HG02938 (cell line): ENCODE data around the gene CAPN2.

Experiments used
- ATAC-seq: cut with Tn5 transposase; IDR thresholded peaks from one replicate; pipeline ENCODE4 v1.9.1; 2021; ENCODE audit warnings: mild to moderate bottlenecking, moderate library complexity; ENCODE audit not compliant: unreplicated experiment

Gene CAPN2

DNA sequence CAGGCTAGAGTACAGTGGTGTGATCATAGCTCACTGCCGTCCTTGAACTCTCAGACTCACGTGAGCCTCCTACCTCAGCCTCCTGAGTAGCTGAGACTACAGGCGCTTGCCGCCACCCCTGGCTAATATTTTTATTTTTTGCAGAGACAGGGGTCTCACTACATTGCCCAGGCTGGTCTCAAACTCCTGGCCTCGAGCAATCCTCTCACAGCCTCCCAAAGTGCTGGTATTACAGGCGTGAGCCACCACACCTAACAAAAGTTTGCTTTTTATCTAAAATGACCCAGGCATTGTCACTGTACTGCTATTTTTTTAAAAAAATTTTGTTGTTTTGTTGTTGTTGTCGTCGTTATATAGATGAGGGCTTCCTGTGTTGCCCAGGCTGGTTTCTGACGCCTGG, 46.4 kb downstream of the CAPN2 start:
- ATAC-seq, result no peak

DNA sequence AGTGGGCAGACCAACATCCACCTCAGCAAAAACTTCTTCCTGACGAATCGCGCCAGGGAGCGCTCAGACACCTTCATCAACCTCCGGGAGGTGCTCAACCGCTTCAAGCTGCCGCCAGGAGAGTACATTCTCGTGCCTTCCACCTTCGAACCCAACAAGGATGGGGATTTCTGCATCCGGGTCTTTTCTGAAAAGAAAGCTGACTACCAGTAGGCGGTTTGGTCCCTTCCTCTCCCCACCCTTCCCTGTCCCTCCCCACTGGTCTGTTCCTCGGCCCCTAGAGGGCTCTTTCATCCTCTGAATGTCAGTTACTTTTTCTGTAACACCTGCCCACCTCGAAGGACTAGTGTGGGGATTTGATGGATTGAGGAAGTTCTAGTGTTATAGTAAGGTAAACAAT, 46.9 kb downstream of the CAPN2 start:
- no peak for ATAC-seq

DNA sequence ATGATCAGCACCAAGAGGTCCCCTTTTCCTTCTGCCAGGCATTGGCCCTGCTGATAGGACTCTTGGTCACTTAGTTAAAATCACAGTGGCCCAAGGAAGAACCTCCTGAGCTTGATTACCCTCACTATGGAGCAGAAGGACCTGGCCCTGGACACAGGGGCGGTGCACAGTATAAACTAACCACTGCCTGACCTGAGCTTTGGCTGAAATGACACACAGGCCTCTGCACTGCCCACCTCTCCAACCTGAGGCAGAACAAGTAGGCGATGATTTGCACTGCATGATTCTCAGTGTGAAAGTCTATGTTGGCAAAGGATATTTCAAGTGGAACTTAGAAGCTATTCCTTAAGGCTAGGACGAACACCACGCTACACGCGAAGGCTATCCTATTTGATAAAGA, 48.5 kb downstream of the CAPN2 start:
- ATAC-seq, result no peak

DNA sequence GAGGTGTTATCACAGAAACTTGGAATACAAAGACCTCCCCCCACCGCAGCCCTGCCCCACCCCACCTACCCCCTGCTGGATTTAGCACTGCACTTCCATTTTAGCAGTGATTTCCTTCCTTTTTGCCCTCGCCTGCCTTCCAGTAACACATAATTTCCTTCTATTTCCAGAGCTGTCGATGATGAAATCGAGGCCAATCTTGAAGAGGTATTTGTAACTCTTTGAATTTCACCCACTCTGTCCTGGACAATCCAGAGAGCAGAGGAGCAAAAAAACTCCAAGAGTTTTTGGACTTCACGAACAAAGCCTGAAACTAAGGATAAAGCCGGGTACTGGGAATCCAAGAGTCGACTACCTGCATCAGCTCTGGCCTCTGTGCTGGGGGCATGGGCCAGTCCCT, 49.1 kb downstream of the CAPN2 start:
- no peak for ATAC-seq

DNA sequence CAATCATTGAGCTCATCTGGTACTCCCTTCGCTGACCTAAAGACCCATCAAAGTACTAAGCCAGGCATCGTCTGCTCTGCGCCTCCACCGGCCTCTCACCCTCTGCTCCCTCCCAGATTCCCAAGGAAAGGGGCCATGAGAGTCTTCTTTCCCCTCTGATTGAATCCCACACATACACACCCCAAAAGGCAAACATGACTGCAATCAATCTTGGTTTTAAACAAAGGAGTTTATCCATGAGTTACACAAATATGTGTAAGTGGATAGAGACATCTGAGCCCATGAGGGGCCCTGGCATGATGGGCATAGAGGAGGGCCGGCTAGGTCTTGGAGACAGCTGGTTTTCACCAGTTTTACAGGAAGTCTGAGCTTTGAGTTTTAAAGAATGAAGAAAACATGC, 50.9 kb downstream of the CAPN2 start:
- no peak for ATAC-seq

DNA sequence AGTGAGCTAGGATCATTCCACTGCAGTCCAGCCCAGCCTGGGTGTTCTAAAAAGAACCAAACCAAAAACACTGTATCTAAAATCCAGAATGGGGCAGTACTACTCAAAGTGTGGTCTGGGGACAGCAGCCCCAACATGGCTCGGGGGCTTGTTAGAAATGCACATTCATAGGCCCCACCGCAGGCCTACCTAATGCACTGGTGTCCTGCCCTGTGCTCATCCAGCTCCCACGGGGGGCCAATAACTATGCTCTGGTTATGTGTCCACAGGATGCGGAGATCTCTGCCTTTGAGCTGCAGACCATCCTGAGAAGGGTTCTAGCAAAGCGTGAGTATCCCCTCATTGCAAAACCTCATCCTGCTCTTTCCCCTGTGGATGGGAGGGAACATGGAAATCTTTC, 51.5 kb downstream of the CAPN2 start:
- no peak for ATAC-seq

DNA sequence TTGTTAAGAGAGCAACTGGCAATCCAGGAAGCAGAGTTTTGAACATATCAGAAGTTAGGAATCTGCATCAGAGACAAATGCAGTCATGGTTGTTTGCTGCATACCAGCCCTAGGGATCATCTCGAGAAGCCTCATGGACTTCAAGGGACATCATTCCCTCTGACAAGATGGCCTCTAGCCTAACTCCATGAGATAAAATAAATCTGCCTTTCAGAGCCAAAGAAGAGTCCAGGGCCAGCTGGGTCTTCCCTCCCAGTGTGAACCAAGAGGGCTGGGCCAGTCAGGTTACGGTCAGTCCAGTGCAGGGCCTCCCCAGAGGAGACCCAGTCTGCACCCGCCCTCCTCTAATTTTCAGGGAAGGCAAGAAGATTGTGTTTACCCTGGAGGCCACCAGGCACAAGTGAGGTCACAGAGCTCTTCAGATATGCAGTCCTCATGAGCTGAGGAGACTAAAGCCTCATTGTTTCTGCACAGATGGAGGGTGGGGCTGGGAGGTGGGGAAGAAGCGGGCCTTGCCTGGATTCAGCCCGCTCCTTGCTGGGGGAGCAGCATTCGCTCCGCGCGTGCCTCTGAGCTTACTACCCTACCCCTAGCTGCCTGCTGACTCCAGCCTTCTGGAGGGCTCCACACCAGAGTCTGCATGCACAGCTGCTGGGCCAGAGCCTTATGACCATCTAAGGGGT, 52.8 kb downstream of the CAPN2 start:
- no peak for ATAC-seq

DNA sequence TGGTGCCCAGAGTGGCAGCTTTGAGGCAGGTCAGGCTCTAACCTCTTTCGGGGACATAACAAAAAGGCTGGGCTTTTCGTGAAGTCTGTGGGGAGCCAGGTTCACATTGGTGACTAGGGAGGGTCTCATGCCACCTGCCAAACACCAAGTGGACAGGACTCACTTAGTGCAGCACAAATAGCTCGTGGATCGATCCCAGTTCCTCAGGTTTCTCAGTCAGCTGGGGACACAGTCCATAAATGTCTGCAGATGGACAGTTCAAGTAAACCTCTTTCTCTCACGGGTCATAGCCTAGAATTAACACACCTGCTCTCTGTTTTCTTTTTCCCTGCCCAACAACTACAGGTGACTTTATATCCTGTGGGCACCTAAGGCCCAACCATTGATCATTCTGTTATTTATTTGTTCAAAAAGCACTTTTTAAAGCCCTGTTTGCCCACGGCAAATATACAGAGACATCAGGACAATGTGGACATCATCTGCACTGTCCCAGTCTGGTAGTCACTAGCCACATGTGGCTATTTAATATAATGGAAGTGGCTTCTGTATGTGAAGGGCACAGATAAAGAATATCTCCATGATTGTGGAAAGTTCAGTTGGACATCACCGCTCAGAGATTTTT, 53.5 kb downstream of the CAPN2 start:
- no peak for ATAC-seq

DNA sequence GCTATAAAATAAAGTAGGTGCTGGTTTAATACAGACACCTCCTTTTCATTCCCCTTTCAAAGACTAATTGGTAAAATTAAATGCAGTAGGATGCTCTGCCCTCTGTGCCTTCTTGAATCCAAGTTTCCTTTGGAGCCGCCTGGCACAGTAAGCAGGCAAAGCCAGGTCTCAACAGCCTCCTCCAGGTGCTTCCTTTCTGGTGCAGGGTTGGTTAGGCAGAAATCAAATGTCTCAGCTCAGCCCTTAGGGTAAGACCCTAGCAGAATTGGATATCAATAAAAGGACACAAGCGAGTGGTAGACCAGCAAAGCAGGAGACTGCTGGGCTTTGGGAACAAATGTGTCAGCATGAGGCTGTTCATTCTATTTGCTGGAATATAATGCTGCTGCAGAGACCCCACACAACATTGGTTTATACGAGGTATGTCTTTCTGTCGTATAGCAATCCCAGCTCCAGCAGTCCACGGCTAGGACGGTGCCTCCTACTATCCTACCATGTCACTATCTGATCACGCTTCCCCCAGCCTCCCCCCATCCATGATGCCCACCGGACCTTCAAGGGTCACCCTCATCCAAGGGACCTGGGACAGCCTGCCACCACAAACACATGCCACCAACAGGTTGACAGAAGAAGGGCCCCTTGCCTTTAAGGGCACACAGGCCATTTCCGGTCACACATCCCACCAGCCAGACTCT, 58.4 kb downstream of the CAPN2 start:
- no peak for ATAC-seq

DNA sequence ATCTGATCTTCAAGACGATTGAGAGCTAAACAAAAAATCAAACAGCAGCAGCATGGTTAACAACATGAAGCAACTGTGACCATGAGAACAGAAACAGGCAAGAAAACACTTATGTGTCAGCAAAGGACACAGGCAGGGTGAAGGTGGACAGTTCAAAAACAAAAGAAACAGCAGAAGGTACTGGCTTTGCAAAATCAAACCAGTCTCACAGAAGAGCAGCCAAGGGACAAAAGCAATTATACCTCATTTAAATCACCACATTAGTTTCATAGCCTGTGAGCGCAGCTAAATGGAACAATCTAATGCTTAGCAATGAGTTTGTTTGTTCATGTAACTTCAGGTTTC, 59.1 kb downstream of the CAPN2 start:
- ATAC-seq, result no peak

DNA sequence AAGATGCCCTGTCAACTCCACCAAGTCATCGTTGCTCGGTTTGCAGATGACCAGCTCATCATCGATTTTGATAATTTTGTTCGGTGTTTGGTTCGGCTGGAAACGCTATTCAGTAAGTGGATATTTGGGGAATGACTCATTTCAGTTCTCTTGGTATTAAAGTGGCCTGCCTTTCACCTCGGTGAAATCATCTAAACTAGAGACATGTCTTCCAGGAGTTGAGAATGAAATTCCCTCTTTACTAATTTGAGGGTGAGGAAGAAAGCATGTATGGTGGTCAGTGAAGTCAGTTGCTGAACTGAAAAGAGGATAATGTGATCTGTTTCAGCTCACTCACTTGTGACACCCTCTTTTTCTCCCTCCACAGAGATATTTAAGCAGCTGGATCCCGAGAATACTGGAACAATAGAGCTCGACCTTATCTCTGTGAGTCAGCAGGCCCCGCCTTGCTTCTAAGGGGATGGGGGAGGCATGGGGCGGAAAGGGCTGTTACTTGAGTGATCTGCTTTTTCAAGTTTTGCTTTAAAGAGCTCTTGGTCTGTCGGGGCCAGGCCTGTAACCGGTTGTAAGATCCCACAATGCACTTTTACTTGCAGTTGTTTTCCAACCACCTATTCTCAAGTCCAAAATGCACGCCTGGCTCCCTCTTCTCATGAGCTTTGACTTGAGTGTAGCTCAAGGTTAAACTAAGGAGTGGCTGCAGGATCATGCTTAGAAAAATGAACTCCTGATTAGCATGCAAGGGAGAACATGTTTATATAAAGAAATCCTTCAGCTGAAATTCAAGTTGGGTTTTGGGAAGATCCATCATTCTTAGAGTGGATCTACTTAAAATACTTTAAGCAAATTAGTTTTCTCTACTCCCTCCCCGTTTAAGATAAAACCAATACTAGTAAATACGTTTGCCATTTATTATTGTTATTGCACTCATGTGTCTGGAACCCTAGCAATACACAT, 59.8 kb downstream of the CAPN2 start:
- no peak for ATAC-seq

DNA sequence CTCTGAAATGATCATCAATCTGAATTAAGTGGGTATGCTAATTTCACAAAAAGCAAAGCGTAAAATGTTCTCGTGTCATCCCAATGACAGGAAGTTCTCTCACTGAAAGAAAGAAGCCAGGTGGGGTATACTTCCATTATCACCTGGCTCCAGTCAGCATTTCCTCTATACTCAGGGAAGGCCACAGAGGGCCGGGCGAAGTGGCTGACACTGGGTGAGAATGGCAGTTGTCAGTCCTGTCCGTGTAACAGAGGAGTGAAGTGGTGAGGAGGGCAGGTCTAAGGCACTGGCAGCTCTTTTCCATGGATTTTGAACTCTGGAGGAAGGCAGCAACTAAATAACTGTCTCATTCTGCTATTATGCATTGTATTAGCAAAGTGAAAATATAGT, 60.4 kb downstream of the CAPN2 start:
- ATAC-seq, result no peak

DNA sequence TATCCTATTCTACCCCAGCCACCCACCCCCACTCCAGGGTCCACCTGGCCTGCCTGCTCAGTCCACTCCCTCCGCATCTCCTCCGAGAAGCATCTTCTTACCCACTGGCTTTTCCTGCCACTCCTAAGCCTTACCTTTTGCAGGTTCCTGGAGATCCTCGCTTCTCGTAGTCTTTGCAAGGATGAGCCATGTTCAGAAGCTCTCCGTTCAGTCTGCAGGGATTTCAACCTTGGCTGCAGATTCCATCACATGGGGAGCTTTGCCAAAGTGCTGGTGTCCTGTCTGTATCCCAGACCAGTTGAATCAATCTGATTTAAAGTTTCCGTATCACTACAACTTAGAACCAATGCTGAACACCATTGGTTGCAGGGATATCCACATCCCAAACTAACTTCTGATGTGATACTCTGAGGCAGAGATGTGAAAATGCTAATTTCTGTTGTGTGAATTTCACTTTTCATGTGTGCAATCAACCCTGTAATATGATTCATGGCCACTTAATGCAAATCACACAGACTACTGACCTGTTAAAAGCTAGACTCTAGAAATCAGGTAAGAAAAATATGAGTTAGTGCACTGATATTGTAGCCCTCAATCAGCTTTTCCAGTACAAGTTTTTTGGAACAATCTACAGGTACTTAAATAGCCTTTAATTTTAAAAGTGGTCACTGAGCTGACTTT, 61.9 kb downstream of the CAPN2 start:
- no peak for ATAC-seq

DNA sequence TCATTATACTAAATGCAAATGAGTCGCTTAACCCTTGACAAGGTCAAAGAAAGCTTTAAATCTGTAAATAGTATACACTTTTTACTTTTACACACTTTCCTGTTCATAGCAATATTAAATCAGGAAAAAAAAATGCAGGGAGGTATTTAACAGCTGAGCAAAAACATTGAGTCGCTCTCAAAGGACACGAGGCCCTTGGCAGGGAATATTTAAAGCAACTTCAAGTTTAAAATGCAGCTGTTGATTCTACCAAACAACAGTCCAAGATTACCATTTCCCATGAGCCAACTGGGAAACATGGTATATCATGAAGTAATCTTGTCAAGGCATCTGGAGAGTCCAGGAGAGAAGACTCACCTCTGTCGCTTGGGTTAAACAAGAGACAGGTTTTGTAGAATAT, 62.7 kb downstream of the CAPN2 start:
- no peak for ATAC-seq

DNA sequence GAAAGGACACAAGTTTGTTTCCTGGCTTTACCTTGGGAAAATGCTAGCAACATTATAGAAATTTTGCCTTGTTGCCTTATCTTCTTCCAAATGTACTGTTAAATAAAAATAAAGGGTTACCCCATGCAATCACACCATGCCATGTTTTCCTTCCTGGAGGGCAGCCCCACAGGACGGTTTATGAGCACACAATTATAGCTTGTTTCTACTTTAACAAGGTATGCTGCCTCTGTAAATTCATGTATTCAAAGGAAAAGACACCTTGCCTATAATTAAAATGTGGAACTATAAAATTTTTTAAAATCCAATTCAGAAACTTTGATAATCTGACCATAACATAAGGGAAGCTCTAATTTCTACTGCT, 63.4 kb downstream of the CAPN2 start:
- no peak for ATAC-seq

DNA sequence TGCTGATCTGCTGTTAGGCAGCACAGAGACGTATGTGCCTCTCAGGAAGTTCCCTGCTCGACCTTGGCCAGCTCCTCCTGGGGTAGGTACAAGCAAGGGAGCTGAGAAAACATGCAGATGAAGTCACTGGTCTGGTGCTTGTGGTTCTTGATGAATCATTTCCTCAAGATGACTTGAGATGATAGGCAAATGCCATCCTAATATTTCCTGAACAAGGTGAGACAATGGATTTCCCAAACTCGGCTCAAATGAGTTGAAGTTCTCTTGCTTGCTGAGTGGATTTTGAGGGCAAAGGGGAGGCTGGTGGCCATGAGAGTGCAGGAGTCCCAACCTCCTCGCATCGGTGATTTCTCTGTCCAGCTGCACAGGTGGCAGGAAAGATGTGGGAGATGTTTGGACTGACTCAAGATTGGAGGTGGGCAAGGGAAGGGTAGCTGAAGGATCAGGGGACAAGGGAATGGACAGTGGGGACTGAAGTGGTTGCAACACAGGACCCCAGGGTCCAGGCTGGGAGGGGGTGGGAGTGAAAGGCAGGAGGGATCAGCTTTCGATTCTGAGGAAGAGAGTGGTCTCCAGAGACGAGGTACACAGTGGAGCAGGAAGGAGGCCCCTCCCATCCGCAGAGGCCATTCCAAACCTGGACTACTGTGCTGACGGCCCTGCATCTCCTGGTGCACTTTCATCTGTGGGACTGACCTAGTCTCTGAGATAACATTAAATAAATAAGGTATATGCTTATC, 63.9 kb downstream of the CAPN2 start:
- ATAC-seq, result no peak

DNA sequence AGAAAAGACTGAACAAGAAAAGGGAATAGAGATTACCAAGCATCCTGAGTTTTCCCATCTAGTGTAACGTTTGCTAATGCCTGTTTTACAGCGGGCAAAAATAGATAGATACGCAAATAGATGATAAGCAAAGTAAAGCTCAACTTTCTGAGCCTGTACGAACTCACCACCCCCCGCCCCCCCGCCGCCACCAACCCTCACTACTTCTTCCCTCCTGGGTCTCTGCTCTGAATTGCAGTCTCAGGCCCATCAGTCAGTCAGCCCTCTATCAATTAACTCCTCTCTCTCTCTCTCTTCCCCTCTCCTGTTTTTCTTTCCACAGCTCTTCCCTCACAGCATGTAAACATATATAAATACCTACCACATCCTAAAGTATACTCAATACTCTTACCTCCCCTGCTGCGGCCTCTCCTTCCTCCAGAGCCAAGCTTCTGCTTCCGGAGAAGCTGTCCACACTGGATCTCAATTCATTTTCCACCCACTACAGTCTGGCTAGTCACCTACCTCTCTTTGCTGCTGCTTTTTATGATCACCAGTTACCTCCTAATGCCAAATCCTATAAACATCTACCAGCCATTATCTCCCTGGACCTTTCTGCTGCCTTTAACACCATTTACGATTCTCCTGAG, 64.6 kb downstream of the CAPN2 start:
- ATAC-seq, result no peak

DNA sequence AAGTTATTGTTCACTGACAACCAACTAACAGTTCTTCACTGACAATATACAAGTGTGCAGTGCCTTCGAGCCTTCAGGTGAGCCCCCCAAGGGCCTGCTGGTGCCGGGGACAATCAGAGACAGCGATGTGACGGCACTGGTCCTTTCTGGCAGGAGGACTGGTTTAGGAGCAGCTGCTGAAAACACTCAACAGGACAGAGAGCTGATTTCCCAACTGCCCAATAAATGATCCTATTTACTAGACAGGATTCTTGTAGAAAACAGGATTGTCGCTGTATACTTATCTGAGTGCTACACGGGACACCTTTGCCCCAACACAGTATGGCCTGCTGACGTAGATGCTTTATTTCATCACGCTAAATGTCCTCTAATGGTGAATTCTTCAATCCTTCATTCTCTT, 68.0 kb downstream of the CAPN2 start:
- ATAC-seq, result no peak

DNA sequence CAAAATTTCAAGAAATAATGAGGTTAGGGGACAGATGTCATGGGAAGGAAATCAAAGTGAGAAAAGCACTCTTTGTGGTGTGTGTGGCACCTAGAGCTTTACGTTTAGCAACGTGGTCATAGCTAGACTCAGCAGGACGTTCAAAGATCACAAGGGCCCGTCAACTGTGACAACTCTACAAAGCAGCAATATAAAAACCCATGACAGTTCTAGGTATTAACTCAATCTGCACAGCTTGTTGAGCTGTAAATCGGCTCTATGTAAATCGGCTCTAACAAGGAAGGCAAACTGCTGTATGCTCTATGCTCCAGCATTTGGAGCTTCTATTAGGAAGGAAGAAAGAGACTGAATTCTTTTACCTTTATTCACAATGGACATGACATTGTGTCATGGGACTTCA, 68.6 kb downstream of the CAPN2 start:
- ATAC-seq, result no peak

DNA sequence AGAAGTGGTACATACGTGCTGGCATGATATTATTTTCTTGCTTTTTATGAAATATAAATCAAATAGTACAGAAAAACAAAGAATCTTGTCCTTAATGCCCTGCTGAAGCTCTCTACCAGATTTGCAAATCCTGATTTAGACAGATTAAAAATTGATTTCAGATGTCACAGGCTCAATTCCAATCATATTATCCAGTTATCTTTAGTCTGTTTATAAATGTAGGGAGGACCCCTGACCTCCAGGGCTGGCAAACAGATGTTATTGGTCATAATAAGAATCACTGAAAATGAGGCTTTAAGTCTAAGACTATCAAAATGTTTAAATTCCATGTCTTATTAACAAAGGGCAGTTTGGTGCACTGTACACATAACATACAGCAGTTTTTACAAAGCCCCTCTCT, 71.3 kb downstream of the CAPN2 start:
- no peak for ATAC-seq
